Activated CD8-positive, alpha-beta memory T cell treated with anti-CD3 and anti-CD28 coated beads for 1 hour (primary cell): ENCODE measurements around the gene DAPK1.
"Not testable (repeated sequence)": the region's sequence is repeated elsewhere in the genome, so short reads cannot be mapped to it uniquely, and the experiment has no call there.

Experiments used
- DNase-seq, 2 donors: peaks; one replicate each; pipeline ENCODE4 v3.0.0-alpha.2; 2020; ENCODE audit warnings: low read depth in 1 of 2; ENCODE audit errors: extremely low read depth in 1 of 2

Gene DAPK1

GRCh38 chr9:87540444-87541105 lies 42.9 kb downstream of the DAPK1 start:
- no peak for DNase-seq

GRCh38 chr9:87541663-87542062 lies 44.0 kb downstream of the DAPK1 start:
- DNase-seq = no peak

- no peak for DNase-seq
These were observed 44.5 kb downstream of the DAPK1 start for GRCh38 chr9:87542141-87542540.

GRCh38 chr9:87543251-87543650 lies 45.6 kb downstream of the DAPK1 start:
- DNase-seq = no peak

GRCh38 chr9:87545858-87546257 lies 48.2 kb downstream of the DAPK1 start:
- DNase-seq = no peak

- no peak for DNase-seq
These were observed 49.0 kb downstream of the DAPK1 start for GRCh38 chr9:87546704-87547103.

- DNase-seq = no peak
These were observed 50.0 kb downstream of the DAPK1 start for GRCh38 chr9:87547671-87548081.

GRCh38 chr9:87548159-87548558 lies 50.5 kb downstream of the DAPK1 start:
- DNase-seq = no peak

GRCh38 chr9:87549088-87549487 lies 51.4 kb downstream of the DAPK1 start:
- not testable (repeated sequence) for DNase-seq

- DNase-seq = no peak
These were observed 52.1 kb downstream of the DAPK1 start for GRCh38 chr9:87549791-87550190.

- no peak for DNase-seq
These were observed 52.7 kb downstream of the DAPK1 start for GRCh38 chr9:87550253-87550954.

GRCh38 chr9:87551772-87552217 lies 54.1 kb downstream of the DAPK1 start:
- DNase-seq = no peak

GRCh38 chr9:87554171-87554910 lies 56.7 kb downstream of the DAPK1 start:
- DNase-seq = no peak

- DNase-seq = no peak
These were observed 57.3 kb downstream of the DAPK1 start for GRCh38 chr9:87554976-87555375.

- no peak for DNase-seq
These were observed 58.4 kb downstream of the DAPK1 start for GRCh38 chr9:87556039-87556438.

GRCh38 chr9:87556821-87557220 lies 59.2 kb downstream of the DAPK1 start:
- DNase-seq = no peak

- DNase-seq = no peak
These were observed 60.3 kb downstream of the DAPK1 start for GRCh38 chr9:87557996-87558395.

GRCh38 chr9:87558606-87559190 lies 61.0 kb downstream of the DAPK1 start:
- no peak for DNase-seq

GRCh38 chr9:87562062-87562461 lies 64.4 kb downstream of the DAPK1 start:
- no peak for DNase-seq

GRCh38 chr9:87562530-87563170 lies 65.0 kb downstream of the DAPK1 start:
- DNase-seq = no peak

- no peak for DNase-seq
These were observed 66.4 kb downstream of the DAPK1 start for GRCh38 chr9:87564111-87564510.
